ENCODE measurements around the gene GALK1.

DNA sequence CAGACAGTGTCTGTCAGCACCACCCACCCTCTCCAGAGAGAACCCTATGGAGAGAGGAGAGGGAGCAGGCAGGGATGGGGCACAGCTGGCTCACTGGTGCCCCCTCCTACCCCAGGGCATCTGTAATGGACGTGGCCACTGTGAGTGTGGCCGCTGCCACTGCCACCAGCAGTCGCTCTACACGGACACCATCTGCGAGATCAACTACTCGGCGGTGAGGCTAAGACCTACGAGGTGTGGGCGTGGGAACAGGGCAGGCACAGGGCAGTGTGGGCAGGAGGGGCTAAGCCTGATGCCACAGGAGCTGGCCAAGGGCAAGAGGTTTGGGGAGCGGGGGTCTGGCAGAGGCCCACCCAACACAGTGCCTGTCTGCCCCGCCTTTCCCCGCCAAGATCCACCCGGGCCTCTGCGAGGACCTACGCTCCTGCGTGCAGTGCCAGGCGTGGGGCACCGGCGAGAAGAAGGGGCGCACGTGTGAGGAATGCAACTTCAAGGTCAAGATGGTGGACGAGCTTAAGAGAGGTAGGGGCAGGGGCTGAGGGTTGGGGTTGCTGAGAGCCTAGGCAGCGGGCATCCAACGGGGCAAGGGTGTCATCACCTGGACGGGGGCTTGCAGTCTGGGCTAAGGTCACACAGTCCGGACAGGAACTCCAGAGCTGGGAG is 28.7 kb downstream of the GALK1 start:
- TF ChIP-seq, protein P1, sequence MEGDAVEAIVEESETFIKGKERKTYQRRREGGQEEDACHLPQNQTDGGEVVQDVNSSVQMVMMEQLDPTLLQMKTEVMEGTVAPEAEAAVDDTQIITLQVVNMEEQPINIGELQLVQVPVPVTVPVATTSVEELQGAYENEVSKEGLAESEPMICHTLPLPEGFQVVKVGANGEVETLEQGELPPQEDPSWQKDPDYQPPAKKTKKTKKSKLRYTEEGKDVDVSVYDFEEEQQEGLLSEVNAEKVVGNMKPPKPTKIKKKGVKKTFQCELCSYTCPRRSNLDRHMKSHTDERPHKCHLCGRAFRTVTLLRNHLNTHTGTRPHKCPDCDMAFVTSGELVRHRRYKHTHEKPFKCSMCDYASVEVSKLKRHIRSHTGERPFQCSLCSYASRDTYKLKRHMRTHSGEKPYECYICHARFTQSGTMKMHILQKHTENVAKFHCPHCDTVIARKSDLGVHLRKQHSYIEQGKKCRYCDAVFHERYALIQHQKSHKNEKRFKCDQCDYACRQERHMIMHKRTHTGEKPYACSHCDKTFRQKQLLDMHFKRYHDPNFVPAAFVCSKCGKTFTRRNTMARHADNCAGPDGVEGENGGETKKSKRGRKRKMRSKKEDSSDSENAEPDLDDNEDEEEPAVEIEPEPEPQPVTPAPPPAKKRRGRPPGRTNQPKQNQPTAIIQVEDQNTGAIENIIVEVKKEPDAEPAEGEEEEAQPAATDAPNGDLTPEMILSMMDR (IDR thresholded peaks at IDR 0.05): no peak
- TF ChIP-seq REST (IDR thresholded peaks at IDR 0.05; ENCODE audit: insufficient read depth in 1 of 2, low read depth in 2 of 2, low read length in 1 of 2): no peak
- TF ChIP-seq TCF7L2 (IDR thresholded peaks at IDR 0.05; ENCODE audit: low read depth, low read length): no peak

Measured in Panc1 (cell line).